ENCODE results near the gene HSP90AB1. TPM values are rescaled to one million over a fixed set of nuclear protein-coding genes. Genes with fewer than 3 reads are reported as not detected.

Gene HSP90AB1
- total and polyA plus RNA-seq, 7 experiments from 2014 or later: 345 to 750 (median 377) TPM

DNA sequence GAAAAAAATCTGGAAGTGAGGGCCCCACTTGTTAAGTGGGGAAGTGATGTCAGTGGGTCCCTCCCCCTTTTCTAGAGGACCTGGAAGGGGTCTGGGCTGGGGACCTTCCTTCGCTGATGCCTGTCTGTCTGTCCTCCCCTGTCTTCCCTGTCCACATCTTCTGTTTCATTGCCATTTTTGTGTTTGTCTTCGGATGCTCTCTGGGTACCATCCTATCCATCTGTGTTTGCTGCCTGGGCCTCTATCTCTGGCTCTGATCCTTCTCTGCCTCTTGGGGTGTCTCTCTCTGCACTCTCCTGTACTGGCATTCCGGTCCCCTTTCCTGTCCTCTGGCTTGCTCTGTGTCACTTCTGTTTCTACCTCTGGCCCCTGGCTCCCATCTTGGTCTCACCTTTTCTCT, 25.6 kb downstream of the HSP90AB1 start:
- peaks cover 0 to 4% of the 10 kb centered on the region in 2 donors for H3K4me1 ChIP-seq (ENCODE audit: control insufficient read depth in 2 of 2, insufficient read depth in 2 of 2, low read length in 2 of 2)
- ATAC-seq: no peak
- peaks cover 0 to 29% of the 10 kb centered on the region in 2 donors for H3K27me3 ChIP-seq (ENCODE audit: control insufficient read depth in 2 of 2, insufficient read depth in 2 of 2, low read length in 2 of 2)
- H3K36me3 ChIP-seq (ENCODE audit: control insufficient read depth in 2 of 3, insufficient read depth in 3 of 3, low read length in 3 of 3): no peaks in the 10 kb centered on the region
- ChIA-PET POLR2A (no interaction called here), CTCF (interaction anchor here (1.4 kb wide), 1 partner anchor 23 kb away, joined by 4 read pairs; no protein-coding TSS in a partner anchor)
- peaks cover 55 to 70% (median 62%) of the 10 kb centered on the region in 5 donors for H3K27me3 Mint-ChIP-seq
- H3K4me3 ChIP-seq (ENCODE audit: low read length): no peak overlapping the region
- intact Hi-C loops (cut with micrococcal nuclease): no loop called here
- DNase-seq: no peak
- peak overlapping the region in 6 of 10 donors; percentile 0 to 52 (median 12) for H3K4me3 Mint-ChIP-seq
- peak overlapping the region in 2 of 9 donors; percentile 28 to 75 for H3K27ac Mint-ChIP-seq
- peaks cover 0 to 4% (median 0%) of the 10 kb centered on the region in 5 donors for H3K36me3 Mint-ChIP-seq
- H3K9me3 Mint-ChIP-seq: peaks cover 0 to 2% (median 0%) of the 10 kb centered on the region in 11 donors
- no peak overlapping the region for H3K27ac ChIP-seq (ENCODE audit: low read depth, low read length)
- H3K4me1 Mint-ChIP-seq: peaks cover 5 to 28% (median 18%) of the 10 kb centered on the region in 7 donors
- H3K9me3 ChIP-seq (ENCODE audit: control insufficient read depth in 2 of 3, low read length in 3 of 3): no peaks in the 10 kb centered on the region

DNA sequence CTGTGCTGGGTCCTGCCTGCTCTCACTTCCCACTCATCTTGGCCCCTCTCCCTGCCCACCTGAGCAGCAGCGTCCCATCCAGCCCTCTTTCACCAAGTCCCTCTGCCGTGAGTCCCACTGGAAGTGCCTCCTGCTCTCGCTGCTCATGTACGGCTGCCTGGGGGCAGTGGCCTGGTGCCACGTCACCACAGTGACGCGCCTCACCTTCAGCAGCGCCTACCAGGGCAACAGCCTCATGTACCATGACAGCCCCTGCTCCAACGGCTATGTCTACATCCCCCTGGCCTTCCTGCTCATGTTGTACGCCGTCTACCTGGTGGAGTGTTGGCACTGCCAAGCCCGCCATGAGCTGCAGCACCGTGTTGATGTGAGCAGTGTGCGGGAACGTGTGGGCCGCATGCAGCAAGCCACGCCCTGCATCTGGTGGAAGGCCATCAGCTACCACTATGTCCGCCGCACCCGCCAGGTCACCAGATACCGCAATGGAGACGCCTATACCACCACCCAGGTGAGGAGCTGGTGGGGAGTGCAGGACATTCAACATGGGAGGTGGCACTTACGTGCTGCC, 26.2 kb downstream of the HSP90AB1 start:
- H3K9me3 ChIP-seq (ENCODE audit: control insufficient read depth in 2 of 3, low read length in 3 of 3): no peaks in the 10 kb centered on the region
- peaks cover 0 to 29% of the 10 kb centered on the region in 2 donors for H3K27me3 ChIP-seq (ENCODE audit: control insufficient read depth in 2 of 2, insufficient read depth in 2 of 2, low read length in 2 of 2)
- intact Hi-C loops (cut with micrococcal nuclease): no loop called here
- no peaks in the 10 kb centered on the region for H3K36me3 ChIP-seq (ENCODE audit: control insufficient read depth in 2 of 3, insufficient read depth in 3 of 3, low read length in 3 of 3)
- H3K4me1 ChIP-seq (ENCODE audit: control insufficient read depth in 2 of 2, insufficient read depth in 2 of 2, low read length in 2 of 2): no peaks in the 10 kb centered on the region
- no peak overlapping the region for H3K4me3 ChIP-seq (ENCODE audit: low read length)
- H3K36me3 Mint-ChIP-seq: peaks cover 0 to 4% (median 0%) of the 10 kb centered on the region in 5 donors
- H3K27ac Mint-ChIP-seq: peak overlapping the region in 1 of 9 donors; percentile 75
- peak overlapping the region in 3 of 10 donors; percentile 0 to 52 (median 33) for H3K4me3 Mint-ChIP-seq
- H3K9me3 Mint-ChIP-seq: peaks cover 0 to 2% (median 0%) of the 10 kb centered on the region in 11 donors
- peaks cover 60 to 73% (median 68%) of the 10 kb centered on the region in 5 donors for H3K27me3 Mint-ChIP-seq
- no peak overlapping the region for H3K27ac ChIP-seq (ENCODE audit: low read depth, low read length)
- peaks cover 5 to 24% (median 15%) of the 10 kb centered on the region in 7 donors for H3K4me1 Mint-ChIP-seq
- ChIA-PET POLR2A (no interaction called here), CTCF (interaction anchor here (1.4 kb wide), 1 partner anchor 23 kb away, joined by 4 read pairs; no protein-coding TSS in a partner anchor)
- ATAC-seq (no peak), DNase-seq (no peak)

DNA sequence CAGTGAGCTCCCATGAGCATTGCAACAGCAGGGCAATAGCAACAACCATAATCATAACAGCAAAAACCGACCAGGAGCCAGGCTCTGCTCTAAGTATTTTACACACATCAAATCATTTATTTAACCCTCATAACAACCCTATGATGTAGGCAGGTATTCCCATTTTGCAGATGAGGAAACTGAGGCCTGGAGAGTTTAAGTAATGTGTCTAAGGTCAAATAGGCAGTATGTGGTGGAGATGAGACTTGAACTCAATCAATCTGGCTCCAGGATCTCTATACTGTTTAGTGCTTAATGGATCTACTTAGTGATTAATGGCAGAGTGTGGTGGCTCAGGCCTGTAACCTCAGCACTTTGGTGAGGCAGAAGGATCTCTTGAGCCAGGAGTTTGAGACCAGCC, 26.7 kb downstream of the HSP90AB1 start:
- peaks cover 5 to 24% (median 15%) of the 10 kb centered on the region in 7 donors for H3K4me1 Mint-ChIP-seq
- Histone ChIP-seq H3K27me3 (ENCODE audit: control insufficient read depth in 2 of 2, insufficient read depth in 2 of 2, low read length in 2 of 2) (peaks cover 0 to 26% of the 10 kb centered on the region in 2 donors), H3K9me3 (ENCODE audit: control insufficient read depth in 2 of 3, low read length in 3 of 3) (no peaks in the 10 kb centered on the region), H3K36me3 (ENCODE audit: control insufficient read depth in 2 of 3, insufficient read depth in 3 of 3, low read length in 3 of 3) (no peaks in the 10 kb centered on the region), H3K27ac (ENCODE audit: low read depth, low read length) (no peak overlapping the region), H3K4me3 (ENCODE audit: low read length) (no peak overlapping the region), H3K4me1 (ENCODE audit: control insufficient read depth in 2 of 2, insufficient read depth in 2 of 2, low read length in 2 of 2) (no peaks in the 10 kb centered on the region)
- H3K27me3 Mint-ChIP-seq: peaks cover 65 to 75% (median 68%) of the 10 kb centered on the region in 5 donors
- peaks cover 0 to 4% (median 0%) of the 10 kb centered on the region in 5 donors for H3K36me3 Mint-ChIP-seq
- no peak overlapping the region for H3K4me3 Mint-ChIP-seq
- DNase-seq (no peak), ATAC-seq (no peak)
- H3K9me3 Mint-ChIP-seq: peaks cover 0 to 2% (median 0%) of the 10 kb centered on the region in 11 donors
- intact Hi-C loops (cut with micrococcal nuclease): no loop called here
- CTCF ChIA-PET: no interaction called here
- POLR2A ChIA-PET: no interaction called here
- H3K27ac Mint-ChIP-seq: no peak overlapping the region

DNA sequence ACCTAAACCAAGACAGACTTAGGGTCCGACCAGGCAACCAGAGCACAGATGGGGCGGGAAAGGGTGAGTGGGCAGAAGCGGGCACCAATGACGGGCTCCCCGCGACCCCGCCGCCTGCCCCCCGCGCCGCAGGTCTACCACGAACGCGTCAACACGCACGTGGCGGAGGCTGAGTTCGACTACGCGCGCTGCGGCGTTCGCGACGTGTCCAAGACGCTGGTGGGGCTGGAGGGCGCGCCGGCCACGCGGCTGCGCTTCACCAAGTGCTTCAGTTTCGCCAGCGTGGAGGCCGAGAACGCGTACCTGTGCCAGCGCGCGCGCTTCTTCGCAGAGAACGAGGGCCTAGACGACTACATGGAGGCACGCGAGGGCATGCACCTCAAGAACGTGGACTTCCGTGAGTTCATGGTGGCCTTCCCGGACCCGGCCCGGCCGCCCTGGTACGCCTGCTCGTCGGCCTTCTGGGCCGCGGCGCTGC, 28.4 kb downstream of the HSP90AB1 start:
- Histone ChIP-seq H3K9me3 (ENCODE audit: control insufficient read depth in 2 of 3, low read length in 3 of 3) (no peaks in the 10 kb centered on the region), H3K4me1 (ENCODE audit: control insufficient read depth in 2 of 2, insufficient read depth in 2 of 2, low read length in 2 of 2) (no peaks in the 10 kb centered on the region), H3K4me3 (ENCODE audit: low read length) (no peak overlapping the region), H3K36me3 (ENCODE audit: control insufficient read depth in 2 of 3, insufficient read depth in 3 of 3, low read length in 3 of 3) (no peaks in the 10 kb centered on the region), H3K27me3 (ENCODE audit: control insufficient read depth in 2 of 2, insufficient read depth in 2 of 2, low read length in 2 of 2) (peaks cover 0 to 21% of the 10 kb centered on the region in 2 donors), H3K27ac (ENCODE audit: low read depth, low read length) (no peak overlapping the region)
- no peak for ATAC-seq
- H3K4me3 Mint-ChIP-seq: peak overlapping the region in 4 of 10 donors; percentile 23 to 56 (median 30)
- H3K36me3 Mint-ChIP-seq: peaks cover 0 to 4% (median 0%) of the 10 kb centered on the region in 5 donors
- peaks cover 50 to 69% (median 61%) of the 10 kb centered on the region in 5 donors for H3K27me3 Mint-ChIP-seq
- peaks cover 4 to 14% (median 7%) of the 10 kb centered on the region in 7 donors for H3K4me1 Mint-ChIP-seq
- CTCF ChIA-PET: no interaction called here
- peaks cover 0 to 2% (median 0%) of the 10 kb centered on the region in 11 donors for H3K9me3 Mint-ChIP-seq
- H3K27ac Mint-ChIP-seq: no peak overlapping the region
- intact Hi-C loops (cut with micrococcal nuclease): no loop called here
- POLR2A ChIA-PET: interaction anchor here (0.7 to 1.1 kb wide), 2 partner anchors 27 to 97 kb away, joined by 3 read pairs; no protein-coding TSS in a partner anchor
- DNase-seq: no peak

DNA sequence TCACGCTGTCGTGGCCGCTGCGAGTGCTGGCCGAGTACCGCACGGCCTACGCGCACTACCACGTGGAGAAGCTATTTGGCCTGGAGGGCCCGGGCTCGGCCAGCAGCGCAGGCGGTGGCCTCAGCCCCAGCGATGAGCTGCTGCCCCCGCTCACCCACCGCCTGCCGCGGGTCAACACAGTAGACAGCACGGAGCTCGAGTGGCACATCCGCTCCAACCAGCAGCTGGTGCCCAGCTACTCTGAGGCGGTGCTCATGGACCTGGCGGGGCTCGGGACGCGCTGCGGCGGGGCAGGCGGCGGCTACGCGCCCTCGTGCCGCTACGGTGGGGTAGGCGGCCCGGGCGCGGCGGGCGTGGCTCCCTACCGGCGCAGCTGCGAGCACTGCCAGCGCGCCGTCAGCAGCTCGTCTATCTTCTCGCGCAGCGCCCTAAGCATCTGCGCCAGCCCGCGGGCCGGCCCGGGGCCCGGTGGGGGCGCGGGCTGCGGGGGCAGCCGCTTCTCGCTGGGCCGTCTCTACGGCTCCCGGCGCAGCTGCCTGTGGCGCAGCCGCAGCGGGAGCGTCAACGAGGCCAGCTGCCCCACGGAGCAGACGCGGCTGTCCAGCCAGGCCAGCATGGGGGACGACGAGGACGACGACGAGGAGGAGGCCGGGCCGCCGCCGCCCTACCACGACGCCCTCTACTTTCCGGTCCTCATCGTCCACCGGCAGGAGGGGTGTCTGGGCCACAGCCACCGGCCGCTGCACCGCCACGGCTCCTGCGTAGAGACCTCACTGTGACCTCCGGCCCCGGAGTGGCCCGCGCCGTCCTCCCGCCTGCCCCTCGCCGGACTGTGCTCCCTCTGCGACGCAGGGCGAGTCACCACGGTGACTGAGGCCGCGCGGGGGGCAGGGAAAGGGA, 29.1 kb downstream of the HSP90AB1 start:
- ATAC-seq (peak; percentile 62), DNase-seq (peak in 3 of 9 donors; percentile 25 to 49 (median 29))
- intact Hi-C loops (cut with micrococcal nuclease): no loop called here
- Histone ChIP-seq H3K4me3 (ENCODE audit: low read length) (no peak overlapping the region), H3K4me1 (ENCODE audit: control insufficient read depth in 2 of 2, insufficient read depth in 2 of 2, low read length in 2 of 2) (no peaks in the 10 kb centered on the region), H3K27ac (ENCODE audit: low read depth, low read length) (no peak overlapping the region), H3K9me3 (ENCODE audit: control insufficient read depth in 2 of 3, low read length in 3 of 3) (no peaks in the 10 kb centered on the region), H3K27me3 (ENCODE audit: control insufficient read depth in 2 of 2, insufficient read depth in 2 of 2, low read length in 2 of 2) (peaks cover 0 to 21% of the 10 kb centered on the region in 2 donors), H3K36me3 (ENCODE audit: control insufficient read depth in 2 of 3, insufficient read depth in 3 of 3, low read length in 3 of 3) (no peaks in the 10 kb centered on the region)
- Mint-ChIP-seq H3K4me3 (peak overlapping the region in 4 of 10 donors; percentile 23 to 55 (median 36)), H3K9me3 (peaks cover 0 to 2% (median 0%) of the 10 kb centered on the region in 11 donors), H3K27me3 (peaks cover 49 to 73% (median 63%) of the 10 kb centered on the region in 5 donors), H3K27ac (no peak overlapping the region), H3K36me3 (peaks cover 0 to 4% (median 0%) of the 10 kb centered on the region in 5 donors), H3K4me1 (peaks cover 4 to 14% (median 7%) of the 10 kb centered on the region in 7 donors)
- ChIA-PET POLR2A (interaction anchor here (1.1 kb wide), 1 partner anchor 28 kb away, joined by 3 read pairs; no protein-coding TSS in a partner anchor), CTCF (no interaction called here)

Measured in naive thymus-derived CD4-positive, alpha-beta T cell (primary cell).